Measurements from ENCODE around the gene CCDC124.

DNA sequence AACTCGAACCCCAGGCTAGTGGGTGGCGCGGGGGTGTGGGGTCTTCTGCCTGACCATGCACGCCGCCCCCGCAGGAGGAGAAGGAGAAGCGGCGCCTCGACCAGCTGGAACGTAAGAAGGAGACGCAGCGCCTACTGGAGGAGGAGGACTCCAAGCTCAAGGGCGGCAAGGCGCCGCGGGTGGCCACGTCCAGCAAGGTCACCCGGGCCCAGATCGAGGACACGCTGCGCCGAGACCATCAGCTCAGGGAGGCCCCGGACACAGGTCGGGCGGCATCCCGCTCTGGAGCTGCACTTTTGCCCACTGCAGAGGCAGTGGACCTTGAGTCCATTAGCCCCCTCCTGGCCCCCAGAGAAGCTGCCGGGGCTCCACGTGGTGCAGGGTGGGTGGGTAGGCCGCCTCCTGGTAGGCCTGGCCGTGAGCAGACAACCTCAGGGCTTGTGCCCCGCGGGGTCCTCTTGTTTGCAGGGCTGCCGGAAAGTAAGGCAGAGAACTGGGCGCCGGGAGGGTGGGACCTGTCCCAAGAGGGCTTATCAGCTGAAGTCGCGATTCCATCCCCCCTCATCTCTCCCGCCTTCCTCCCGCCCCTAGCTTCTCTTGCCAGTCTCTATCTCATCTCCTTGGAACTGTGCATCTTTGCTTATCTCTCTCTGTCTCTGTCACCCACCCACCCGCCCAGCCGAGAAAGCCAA, 9.9 kb downstream of the CCDC124 start:
- TF ChIP-seq POLR2A (IDR thresholded peaks at IDR 0.05; ENCODE audit: low read length) (no peak), GATA1 (IDR thresholded peaks at IDR 0.05; ENCODE audit: low read depth, low read length) (no peak)

Measured in erythroblast (primary cell).